ACC112 (cell line): ENCODE results near the gene GPR153.

ENCODE experiments used
- H2AFZ ChIP-seq: fragments of 200-600 bp; sonication (generic); one replicate; pipeline ENCODE4 v1.6.0; 2017; ENCODE audit warnings: antibody characterized with exemption, low read length; ENCODE audit not compliant: unreplicated experiment
- H3K27ac ChIP-seq: fragments of 200-600 bp; sonication (generic); 2 replicates; pipeline ENCODE4 v1.5.1; 2014; ENCODE audit warnings: low read depth, mild to moderate bottlenecking, antibody characterized with exemption, low read length, moderate library complexity
- H3K27me3 ChIP-seq: fragments of 200-600 bp; sonication (generic); 2 replicates; pipeline ENCODE4 v1.6.1; 2014; ENCODE audit warnings: mild to moderate bottlenecking, antibody characterized with exemption, low read length, moderate library complexity, mixed read lengths; ENCODE audit not compliant: insufficient read depth
- H3K36me3 ChIP-seq: fragments of 200-600 bp; sonication (generic); 2 replicates; pipeline ENCODE4 v1.6.1; 2016; ENCODE audit warnings: mild to moderate bottlenecking, antibody characterized with exemption, low read length, moderate library complexity, mixed read lengths; ENCODE audit not compliant: insufficient read depth
- H3K4me1 ChIP-seq: fragments of 200-600 bp; sonication (generic); one replicate; pipeline ENCODE4 v1.6.1; 2016; ENCODE audit warnings: low read length, mixed read lengths; ENCODE audit not compliant: insufficient read depth, unreplicated experiment, control insufficient read depth
- H3K4me3 ChIP-seq: fragments of 200-600 bp; sonication (generic); 2 replicates; pipeline ENCODE4 v1.5.1; 2014; ENCODE audit warnings: mild to moderate bottlenecking, low read depth, low read length
- H3K79me2 ChIP-seq: fragments of 200-600 bp; sonication (generic); one replicate; pipeline ENCODE4 v1.6.0; 2016; ENCODE audit warnings: low read length; ENCODE audit not compliant: control insufficient read depth, unreplicated experiment, insufficient read depth

GPR153 gene

DNA sequence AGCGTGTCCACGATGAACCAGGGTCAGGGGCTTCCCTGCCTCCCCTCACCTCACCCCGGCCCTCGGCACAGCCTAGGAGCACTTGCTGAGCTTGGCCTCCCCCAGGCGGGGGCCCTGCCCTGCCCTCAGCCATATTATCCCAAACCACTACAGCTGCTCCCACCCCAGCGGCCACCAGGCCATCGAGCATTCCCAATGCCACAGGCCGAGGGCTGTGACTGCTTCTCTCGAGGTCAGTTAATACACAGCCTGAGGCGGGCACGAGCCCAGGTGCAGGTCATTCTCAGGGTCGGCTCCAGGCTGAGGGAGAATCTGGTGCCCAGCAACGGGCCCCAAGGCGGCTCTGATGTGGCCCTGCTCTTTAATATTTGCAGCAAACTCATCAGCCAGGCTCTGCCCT lies 8.4 kb upstream of the GPR153 start:
- Histone ChIP-seq H3K27me3 (no peaks in the 10 kb centered on the region), H3K36me3 (no peaks in the 10 kb centered on the region), H3K79me2 (no peaks in the 10 kb centered on the region), H2AFZ (no peak overlapping the region), H3K4me1 (peaks cover 20% of the 10 kb centered on the region), H3K27ac (no peak overlapping the region), H3K4me3 (no peak overlapping the region)

DNA sequence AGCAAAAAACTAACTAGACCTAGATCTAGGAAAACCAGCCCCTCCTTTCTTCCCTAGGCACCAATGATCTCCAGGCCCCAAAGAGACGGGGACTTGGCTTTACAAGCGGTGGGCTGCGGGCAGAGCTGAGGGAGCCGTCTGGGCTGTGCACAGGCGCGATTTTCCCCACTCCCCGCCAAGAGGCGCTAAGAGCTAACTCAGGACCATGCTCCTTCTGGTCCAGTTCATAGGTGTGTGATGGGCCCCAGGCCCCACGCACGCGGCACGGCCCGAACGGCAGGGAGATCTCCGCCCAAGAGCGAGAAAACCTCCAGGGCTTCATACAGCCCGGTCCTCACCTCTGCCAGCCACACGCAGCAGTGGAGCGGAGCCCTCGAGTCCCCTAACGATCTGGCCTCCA lies 7.5 kb upstream of the GPR153 start:
- H2AFZ ChIP-seq: no peak overlapping the region
- no peak overlapping the region for H3K27ac ChIP-seq
- H3K4me1 ChIP-seq: peaks cover 17% of the 10 kb centered on the region
- no peaks in the 10 kb centered on the region for H3K79me2 ChIP-seq
- H3K27me3 ChIP-seq: no peaks in the 10 kb centered on the region
- H3K4me3 ChIP-seq: no peak overlapping the region
- H3K36me3 ChIP-seq: no peaks in the 10 kb centered on the region

DNA sequence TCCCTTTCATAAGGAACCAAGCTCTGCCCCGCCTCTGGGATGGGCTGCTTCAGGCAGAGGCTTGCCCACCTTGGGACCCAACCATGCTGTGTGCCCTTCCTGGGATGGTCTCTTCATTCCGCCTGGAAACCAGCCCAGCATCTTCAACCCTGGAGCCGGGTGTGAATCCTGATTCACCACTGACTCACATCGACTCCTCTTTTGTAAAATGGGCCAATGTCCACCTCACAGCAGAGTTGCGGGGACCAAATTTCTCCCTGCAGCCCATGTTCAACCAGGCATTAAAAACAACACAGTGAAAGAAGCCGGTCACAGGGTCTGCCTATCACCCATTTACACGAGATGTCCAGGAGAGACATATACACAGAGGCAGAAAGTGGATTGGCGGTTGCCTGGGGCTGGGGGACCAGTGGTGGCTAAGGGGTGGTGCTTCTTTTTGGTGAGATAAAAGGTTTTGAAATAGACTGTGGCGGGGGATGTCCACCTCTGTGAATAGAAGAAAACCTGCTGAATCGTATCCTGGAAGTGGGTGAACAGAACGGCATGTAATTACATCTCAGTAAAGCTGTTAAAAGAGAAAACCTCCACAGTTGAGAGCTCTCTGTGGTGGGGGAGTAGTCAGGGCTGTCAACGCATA lies 6.9 kb upstream of the GPR153 start:
- no peaks in the 10 kb centered on the region for H3K27me3 ChIP-seq
- no peak overlapping the region for H3K27ac ChIP-seq
- no peak overlapping the region for H2AFZ ChIP-seq
- no peaks in the 10 kb centered on the region for H3K79me2 ChIP-seq
- peaks cover 13% of the 10 kb centered on the region for H3K4me1 ChIP-seq
- no peaks in the 10 kb centered on the region for H3K36me3 ChIP-seq
- no peak overlapping the region for H3K4me3 ChIP-seq

DNA sequence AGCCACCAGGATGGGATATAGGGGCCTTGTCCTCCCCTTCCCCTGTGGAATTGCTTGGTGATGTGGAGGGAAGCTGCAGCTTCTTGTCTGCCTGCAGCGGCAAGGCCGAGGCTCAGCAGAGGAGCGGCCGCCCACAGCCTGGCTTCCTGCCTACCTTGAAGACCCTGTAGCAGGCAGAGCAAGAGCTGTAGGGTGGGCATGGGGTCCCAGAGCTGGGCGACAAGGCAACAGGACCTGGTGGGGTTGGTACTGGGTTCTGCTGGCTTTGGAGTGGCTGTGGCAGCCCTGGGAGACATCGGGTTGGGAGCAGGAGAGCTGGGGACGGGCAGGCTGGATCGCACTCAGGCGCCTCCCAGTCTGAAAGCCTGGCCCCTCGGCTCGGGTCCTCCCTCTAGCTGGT lies 5.7 kb upstream of the GPR153 start:
- Histone ChIP-seq H3K4me3 (no peak overlapping the region), H3K79me2 (no peaks in the 10 kb centered on the region), H3K4me1 (peaks cover 13% of the 10 kb centered on the region), H3K27me3 (no peaks in the 10 kb centered on the region), H2AFZ (no peak overlapping the region), H3K27ac (no peak overlapping the region), H3K36me3 (no peaks in the 10 kb centered on the region)

DNA sequence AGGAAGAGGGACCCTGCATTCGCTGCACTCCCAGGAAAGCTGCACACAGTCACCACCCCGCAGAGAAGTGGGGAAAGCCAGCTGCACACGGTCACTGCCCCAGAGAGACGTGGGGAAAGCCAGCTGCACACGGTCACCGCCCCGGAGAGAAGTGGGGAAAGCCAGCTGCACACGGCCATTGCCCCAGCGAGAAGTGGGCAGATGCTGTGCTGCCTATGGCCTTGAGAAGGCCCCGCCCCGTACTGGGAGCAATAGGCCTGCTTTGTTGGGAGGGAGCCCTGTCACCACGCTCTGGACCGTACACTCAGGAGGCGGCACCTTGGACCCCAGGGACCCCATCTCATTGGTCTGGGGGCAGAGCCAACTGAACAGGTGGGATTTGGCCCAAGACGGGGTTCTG lies 4.3 kb upstream of the GPR153 start:
- no peaks in the 10 kb centered on the region for H3K27me3 ChIP-seq
- H3K27ac ChIP-seq: no peak overlapping the region
- H3K36me3 ChIP-seq: no peaks in the 10 kb centered on the region
- H3K4me1 ChIP-seq: peaks cover 13% of the 10 kb centered on the region
- H2AFZ ChIP-seq: no peak overlapping the region
- no peaks in the 10 kb centered on the region for H3K79me2 ChIP-seq
- no peak overlapping the region for H3K4me3 ChIP-seq

DNA sequence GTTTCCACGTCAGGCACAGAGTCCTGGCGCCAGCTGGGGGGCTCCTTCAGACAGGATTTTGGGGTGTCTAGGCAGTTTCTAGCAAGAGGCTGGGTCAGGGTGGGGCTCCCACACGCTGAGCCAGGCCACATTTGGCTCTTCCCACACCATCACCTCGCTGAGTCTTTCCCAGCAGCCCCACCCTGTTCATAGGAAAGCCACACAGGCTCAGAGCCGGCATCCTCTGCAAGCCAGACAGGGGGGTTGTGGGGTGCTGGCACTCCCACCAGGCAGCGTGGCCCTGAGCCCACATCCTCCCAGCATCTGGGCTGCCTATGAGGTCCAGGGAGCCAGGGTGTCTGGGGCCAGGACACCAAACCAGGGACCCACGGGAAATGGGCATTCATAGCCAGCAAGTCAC lies 2.8 kb upstream of the GPR153 start:
- H3K79me2 ChIP-seq: no peaks in the 10 kb centered on the region
- H2AFZ ChIP-seq: no peak overlapping the region
- H3K27me3 ChIP-seq: no peaks in the 10 kb centered on the region
- no peaks in the 10 kb centered on the region for H3K36me3 ChIP-seq
- H3K27ac ChIP-seq: no peak overlapping the region
- peaks cover 13% of the 10 kb centered on the region for H3K4me1 ChIP-seq
- H3K4me3 ChIP-seq: no peak overlapping the region

DNA sequence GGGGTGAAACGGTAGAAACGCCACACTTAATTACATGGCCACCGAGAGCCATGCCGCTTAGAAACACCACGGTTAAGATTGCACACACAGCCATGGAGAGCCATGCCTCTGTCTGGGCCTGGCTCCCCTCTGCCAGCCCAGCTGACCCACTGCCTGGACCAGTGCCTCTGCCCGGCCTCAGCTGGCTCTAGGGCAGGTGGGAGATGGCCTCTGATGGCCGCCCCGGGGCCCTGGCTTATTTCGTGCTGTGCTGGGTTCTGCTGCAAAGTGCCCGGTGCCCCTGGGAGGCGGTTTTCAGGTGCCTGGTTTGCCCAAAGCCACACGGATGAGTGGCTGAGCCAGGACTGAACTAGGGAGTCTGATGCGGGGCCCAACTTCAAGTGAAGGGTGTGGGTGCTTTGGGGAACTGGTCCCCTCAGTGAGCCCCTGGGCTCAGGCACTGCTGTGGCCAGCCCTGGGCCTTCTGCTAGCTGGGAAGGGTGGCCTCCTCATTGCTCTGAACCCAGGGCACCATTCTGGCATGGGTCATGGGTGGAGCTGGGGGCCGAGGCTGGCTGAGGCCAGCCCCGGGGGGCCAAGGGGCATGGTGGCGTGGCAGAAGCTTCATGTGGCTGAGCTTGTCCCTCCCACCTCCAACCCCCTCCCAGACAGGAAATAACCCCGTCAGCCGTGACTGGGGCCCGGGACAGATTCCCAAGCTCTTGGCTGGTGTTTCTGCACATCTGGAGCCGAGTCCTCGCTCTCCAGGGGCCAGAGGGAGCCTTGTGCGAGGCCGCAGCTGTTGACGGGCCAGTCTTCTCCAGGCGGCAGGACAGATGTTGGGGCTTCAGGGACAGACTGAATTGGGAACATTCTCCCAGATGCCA lies 1.9 kb upstream of the GPR153 start:
- H3K36me3 ChIP-seq: no peaks in the 10 kb centered on the region
- no peak overlapping the region for H2AFZ ChIP-seq
- H3K79me2 ChIP-seq: no peaks in the 10 kb centered on the region
- H3K27me3 ChIP-seq: no peaks in the 10 kb centered on the region
- H3K4me1 ChIP-seq: peaks cover 5% of the 10 kb centered on the region
- no peak overlapping the region for H3K4me3 ChIP-seq
- no peak overlapping the region for H3K27ac ChIP-seq

DNA sequence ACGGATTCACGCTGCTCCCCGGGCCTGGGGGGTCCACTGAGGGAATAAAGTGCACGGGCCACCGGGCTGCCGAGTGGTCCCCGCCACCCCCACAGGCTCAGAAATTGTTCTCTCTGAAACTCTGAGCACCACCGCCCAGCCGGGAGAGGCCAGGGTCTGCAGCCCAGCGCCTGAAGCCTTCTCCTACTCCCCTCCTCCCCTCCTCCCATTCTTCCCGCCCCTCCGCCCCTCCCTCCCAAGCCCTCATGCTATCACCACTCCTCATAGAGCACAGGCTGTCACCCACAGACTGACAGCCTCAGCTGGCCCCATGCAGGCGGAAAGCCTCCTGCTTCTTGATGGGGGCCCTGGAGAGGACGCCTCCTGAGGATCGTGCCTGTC lies 707 bp upstream of the GPR153 start:
- no peak overlapping the region for H3K27ac ChIP-seq
- H3K79me2 ChIP-seq: no peaks in the 10 kb centered on the region
- H3K36me3 ChIP-seq: no peaks in the 10 kb centered on the region
- no peak overlapping the region for H3K4me3 ChIP-seq
- no peaks in the 10 kb centered on the region for H3K4me1 ChIP-seq
- no peaks in the 10 kb centered on the region for H3K27me3 ChIP-seq
- peak overlapping the region; percentile 23 for H2AFZ ChIP-seq

DNA sequence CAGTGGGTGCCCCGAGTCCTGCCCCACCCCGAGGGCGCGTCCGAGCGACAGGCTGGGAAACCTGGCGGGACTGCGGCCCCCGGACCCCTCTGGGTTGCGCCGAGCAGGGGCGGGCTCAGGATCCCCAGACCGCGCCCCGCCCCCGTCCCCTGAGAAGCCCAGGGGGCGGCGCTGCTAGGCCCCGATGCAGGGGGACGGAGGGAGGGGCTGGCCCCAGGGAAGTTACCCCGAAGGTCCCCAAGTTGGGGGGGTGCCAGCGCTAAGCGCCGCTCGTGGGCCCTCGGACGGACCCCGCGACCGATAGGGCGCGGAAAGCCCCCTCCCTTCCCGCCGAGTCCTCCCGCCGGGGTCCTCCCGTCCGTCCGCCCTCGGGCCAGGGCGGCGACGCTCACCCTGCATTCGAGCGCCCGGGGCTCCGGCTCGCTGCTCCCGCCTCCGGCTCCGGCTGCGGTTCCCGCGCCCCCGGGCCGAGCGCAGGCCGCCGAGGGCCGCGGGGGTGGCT lies 414 bp downstream of the GPR153 start:
- no peaks in the 10 kb centered on the region for H3K79me2 ChIP-seq
- H3K27me3 ChIP-seq: no peaks in the 10 kb centered on the region
- no peaks in the 10 kb centered on the region for H3K36me3 ChIP-seq
- no peaks in the 10 kb centered on the region for H3K4me1 ChIP-seq
- no peak overlapping the region for H3K27ac ChIP-seq
- peak overlapping the region; percentile 80 for H3K4me3 ChIP-seq
- no peak overlapping the region for H2AFZ ChIP-seq

DNA sequence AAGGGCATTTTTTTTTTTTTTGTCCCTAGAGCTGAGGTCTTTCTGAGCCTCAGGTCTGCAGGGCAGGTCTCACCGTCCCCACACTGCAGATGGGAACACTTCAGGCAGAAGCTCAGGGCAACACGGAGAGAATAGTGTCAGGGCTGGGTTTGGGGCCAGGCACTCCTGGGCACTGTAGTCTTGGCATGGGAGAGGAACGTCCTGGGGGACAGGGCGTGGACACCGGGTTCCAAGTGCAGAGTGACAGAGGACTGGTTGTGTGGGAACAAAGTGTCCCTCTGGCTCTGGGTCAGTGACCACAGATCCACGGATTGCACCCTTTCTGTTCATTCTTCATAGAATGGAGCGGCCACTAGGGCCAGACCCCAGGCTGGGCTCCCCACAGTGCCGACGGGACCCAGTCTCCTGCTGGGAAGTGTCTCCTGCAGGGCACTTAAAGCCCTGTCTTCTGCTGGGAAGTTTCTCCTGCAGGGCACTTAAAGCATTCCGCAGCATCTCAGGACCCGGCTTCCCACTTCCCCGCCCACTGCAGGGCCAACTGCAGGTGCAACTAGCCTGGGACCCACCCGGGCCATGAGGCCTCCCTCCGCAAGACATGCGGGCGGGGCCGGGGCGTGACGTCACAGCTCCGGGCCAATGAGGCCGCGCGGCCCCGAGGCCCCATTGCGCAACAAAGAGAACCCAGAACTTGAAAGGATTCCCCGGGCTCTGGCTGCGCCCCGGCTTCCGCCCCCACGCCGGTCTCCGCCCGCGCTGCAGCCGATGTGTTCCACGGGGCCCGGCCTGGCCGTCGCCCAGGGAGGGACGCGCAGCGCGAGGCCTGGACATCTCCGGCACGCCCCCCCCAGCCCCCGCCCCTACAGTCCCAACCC lies 1.2 kb downstream of the GPR153 start:
- Histone ChIP-seq H3K27ac (no peak overlapping the region), H3K27me3 (no peaks in the 10 kb centered on the region), H2AFZ (no peak overlapping the region), H3K79me2 (no peaks in the 10 kb centered on the region), H3K4me3 (peak overlapping the region; percentile 80), H3K4me1 (no peaks in the 10 kb centered on the region), H3K36me3 (no peaks in the 10 kb centered on the region)
